T1000 (cell line): ENCODE measurements around the gene PTPRU.

Experiments used
- DNase-seq: peaks from one replicate; lab custom pipeline; 2025; ENCODE audit warnings: mixed read lengths; lab: John Stamatoyannopoulos, UW

The PTPRU gene

DNA sequence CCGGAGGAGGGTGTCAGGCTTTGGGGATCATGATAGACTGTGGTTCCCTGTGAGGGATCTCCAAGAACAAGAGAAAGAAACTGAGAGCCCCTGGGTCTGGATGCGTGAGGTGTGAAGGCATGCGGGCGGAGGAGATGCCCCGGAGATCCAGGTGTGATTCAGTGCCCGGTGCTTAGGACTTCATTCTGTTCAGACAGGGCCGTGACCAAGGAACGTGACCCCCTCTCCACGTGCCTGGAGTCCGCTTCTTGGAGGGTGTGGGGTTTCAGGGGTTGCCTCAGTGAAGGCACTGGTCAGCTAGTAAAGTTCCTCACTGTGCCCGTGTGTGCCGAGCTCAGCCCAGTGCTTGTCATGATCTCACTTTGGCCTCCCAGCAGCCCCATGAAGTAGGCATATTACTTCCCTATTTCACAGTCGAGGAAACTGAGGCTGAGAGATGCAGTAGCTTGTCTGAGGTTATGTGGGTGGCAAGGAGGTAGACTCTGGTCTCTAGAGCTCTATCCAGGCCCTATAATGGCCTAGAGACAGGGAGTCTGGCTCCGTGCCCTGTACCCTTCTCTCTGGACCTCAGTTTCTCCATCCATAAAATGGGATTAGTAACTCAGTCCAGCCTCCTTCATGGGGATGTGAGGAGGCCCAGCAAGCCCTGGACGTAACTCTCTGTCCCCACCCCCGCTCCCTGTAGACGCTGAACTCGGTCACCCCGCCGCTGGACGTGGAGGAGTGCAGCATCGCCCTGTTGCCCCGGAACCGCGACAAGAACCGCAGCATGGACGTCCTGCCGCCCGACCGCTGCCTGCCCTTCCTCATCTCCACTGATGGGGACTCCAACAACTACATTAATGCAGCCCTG, 81.0 kb downstream of the PTPRU start:
- no peak for DNase-seq

GRCh38 chr1:29317916-29318530, 81.7 kb downstream of the PTPRU start:
- no peak for DNase-seq

GRCh38 chr1:29318724-29319123, 82.4 kb downstream of the PTPRU start:
- DNase-seq, result no peak

GRCh38 chr1:29319300-29320110, 83.2 kb downstream of the PTPRU start:
- no peak for DNase-seq

GRCh38 chr1:29320156-29320940, 84.0 kb downstream of the PTPRU start:
- DNase-seq, result no peak

DNA sequence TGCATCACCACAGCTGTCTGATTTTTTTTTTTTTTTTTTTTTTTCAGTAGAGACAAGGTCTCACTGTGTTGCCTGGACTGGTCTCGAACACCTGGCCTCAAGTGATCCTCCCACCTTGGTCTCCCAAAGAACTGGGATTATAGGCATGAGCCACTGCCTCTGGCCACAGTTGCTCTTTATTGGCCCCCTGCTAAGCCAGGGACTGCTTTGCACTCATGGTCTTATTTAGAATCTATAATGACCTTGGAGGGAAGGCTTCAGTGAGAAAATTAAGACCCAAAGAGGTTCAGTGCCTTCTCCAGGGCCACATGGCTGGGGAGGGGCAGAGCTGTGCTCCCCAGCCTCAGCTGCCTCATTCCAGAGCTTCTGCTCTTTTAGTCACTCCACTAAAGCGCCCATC, 84.9 kb downstream of the PTPRU start:
- DNase-seq, result no peak

DNA sequence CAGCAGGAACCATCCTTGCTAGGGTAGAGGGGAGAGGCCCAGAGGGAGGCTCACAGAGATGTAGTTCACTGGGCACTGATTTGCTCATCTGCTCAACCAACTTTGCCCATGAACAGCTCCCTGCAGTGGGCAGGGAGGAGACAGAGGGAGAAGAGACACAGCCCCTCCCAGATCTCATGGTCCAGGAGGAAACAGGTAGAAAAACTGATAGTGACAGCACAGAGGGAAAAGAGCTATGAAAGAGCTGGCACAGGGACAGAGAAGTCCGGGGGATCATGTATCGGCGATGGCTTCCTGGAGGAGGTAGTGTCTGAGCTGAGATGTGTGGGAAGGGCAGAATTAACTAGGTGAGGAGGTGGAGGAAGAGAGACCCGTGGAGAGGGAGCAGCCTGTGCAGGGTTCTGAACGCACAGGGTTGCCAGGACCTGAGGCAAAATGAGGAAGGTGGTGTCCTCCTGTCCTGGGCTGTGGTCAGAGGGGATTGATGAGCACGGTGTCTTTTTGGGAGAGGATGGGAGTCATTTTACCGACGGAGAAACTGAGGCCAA, 85.9 kb downstream of the PTPRU start:
- no peak for DNase-seq

DNA sequence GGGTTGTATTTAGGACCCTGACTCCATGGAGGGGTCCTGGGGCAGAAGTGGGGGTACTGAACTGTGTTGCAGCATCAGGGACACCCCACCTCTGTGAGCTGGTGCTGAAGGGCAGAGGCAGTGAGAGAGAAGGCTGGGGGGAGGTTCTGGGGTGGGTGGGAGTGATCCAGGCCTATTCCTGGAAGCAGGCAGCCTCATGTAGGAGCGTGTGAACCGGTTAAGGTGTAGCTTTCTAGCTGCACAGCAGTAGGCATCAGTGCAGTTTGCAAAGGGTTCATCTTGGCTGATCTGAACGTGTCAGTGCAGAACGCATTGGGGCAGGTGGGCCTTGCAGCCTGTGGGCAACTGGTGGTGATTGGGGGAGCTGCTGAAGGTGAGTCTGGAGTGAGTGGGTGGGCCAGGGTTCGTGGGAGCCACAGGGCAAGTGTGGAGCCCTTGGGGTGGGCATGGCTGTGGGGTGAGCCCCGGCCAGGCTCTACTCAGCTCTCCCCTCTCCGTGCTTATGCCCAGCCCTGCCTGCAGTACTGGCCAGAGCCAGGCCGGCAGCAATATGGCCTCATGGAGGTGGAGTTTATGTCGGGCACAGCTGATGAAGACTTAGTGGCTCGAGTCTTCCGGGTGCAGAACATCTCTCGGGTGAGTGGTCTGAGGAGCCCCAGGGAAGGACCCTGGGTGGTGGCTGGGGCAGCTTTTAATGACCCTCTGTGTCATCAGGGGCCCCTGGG, 86.7 kb downstream of the PTPRU start:
- no peak for DNase-seq

GRCh38 chr1:29323636-29324035, 87.3 kb downstream of the PTPRU start:
- DNase-seq, result no peak

- DNase-seq, result no peak
Observed at GRCh38 chr1:29324202-29324601, 87.9 kb downstream of the PTPRU start.

DNA sequence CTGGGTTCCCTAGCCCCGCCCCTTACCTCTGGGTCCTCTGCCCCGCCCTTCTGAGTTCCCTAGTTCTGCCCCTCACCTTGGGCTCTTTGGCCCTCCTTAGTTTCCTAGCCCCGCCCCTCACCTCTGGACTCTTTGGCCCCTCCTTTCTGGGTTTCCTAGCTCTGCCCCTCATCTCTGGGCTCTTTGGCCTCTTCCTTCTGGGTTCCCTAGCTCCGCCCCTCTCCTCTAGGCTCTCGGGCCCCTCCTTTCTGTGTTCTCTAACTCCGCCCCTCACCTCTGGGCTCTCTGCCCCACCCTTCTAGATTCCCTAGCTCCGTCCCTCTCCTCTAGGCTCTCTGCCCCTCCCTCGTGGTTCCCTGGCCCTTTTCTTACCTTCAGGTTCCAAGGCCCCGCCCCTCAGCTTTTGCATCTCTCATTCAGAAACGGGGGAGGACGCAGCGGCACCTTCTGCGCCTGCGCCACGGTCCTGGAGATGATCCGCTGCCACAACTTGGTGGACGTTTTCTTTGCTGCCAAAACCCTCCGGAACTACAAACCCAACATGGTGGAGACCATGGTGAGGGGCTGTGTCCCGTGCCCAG, 88.5 kb downstream of the PTPRU start:
- no peak for DNase-seq

- DNase-seq, result no peak
Observed at GRCh38 chr1:29325675-29326074, 89.4 kb downstream of the PTPRU start.

DNA sequence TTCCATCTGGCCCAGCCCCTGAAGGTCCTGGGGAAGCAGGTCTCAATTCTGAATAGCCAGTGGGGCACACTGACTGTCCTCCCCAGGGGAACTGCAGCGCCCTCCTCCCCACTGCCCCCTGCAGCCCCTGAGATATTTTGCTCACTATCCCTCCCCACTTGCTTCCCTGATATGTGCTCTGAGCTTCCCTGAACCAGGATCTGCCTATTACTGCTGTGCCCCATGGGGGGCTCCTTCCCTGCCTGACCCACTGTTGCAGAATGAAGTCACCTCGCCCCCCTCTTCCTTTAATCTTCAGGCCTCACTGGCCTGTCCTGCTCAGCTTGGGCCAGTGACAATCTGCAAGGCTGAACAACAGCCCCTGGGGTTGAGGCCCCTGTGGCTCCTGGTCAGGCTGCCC, 89.8 kb downstream of the PTPRU start:
- DNase-seq, result no peak

DNA sequence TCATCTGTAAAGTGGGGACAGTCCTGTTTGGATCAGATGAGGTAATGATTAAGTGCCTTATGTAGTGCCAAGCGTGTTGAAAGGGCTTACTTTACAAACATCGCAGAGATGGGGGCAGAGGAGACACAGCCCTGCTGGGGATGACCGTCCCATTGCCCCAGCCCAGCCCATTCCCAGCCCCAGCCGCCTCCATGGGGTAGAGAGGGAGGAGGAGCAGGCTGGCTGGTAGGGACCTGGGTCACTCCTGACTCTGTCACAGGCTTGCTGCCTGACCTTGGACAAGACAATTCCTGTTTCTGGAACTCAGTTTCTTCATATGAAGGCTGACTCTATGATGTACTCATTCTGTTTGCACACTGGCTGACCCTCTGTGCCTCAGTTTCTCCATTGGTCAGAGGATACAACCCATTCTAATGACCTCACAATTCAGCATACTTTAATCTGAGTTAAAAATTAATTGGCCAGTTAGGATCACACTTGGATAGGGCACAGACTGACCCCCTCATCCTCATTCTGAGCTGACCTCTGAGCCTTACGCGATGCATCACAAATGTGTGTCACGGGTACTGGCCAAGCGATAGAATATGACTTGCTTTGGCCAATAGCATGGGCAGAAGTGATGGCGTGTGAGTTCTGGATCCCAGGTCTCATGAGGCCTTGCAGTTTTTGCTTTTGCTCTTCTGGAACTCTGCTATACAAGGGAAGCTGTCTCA, 91.1 kb downstream of the PTPRU start:
- no peak for DNase-seq

- no peak for DNase-seq
Observed at GRCh38 chr1:29329022-29329775, 92.9 kb downstream of the PTPRU start.

- no peak for DNase-seq
Observed at GRCh38 chr1:29330089-29330488, 93.8 kb downstream of the PTPRU start.

GRCh38 chr1:29330856-29331255, 94.5 kb downstream of the PTPRU start:
- DNase-seq, result no peak

GRCh38 chr1:29331309-29331708, 95.0 kb downstream of the PTPRU start:
- no peak for DNase-seq

DNA sequence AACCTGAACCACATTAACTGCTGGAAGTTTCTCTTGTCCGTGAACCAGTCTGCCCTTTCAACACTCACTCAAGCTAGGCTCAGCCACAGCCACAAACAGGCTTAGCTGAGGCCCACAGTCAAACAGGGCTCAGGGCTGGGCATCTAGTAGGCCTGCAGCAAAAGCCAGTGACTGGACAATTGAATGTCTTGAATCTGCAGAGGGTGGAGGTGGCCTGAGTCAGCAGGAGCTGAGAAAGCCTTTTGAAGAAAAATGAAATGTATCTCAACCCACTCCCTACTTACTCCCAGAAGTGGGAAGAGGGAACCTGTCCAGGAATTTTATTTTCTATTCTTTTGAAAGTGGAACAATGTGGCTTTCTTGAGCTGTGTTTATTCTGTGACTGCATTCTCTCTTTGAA, 95.4 kb downstream of the PTPRU start:
- DNase-seq, result no peak
